Kidney epithelial cell (primary cell): ENCODE results near the gene ST6GALNAC3. TPM values are rescaled to one million over a fixed set of nuclear protein-coding genes. Genes with fewer than 3 reads are reported as not detected.
"Not testable (repeated sequence)": the region's sequence is repeated elsewhere in the genome, so short reads cannot be mapped to it uniquely, and the experiment has no call there.

Experiments used
- DNase-seq: peaks from one replicate; pipeline ENCODE4 v3.0.0-alpha.2; 2010; ENCODE audit warnings: low read depth
- H3K27me3 ChIP-seq: 2 replicates; pipeline ENCODE4 v1.6.0; 2011; ENCODE audit warnings: low read length; ENCODE audit not compliant: control insufficient read depth, insufficient read depth
- H3K36me3 ChIP-seq: 2 replicates; pipeline ENCODE4 v1.5.1; 2011; ENCODE audit warnings: low read length; ENCODE audit not compliant: control insufficient read depth, insufficient read depth
- H3K4me3 ChIP-seq: 2 replicates; pipeline ENCODE4 v1.5.1; 2011; ENCODE audit warnings: low read depth, mild to moderate bottlenecking, control low read depth, low read length
- CTCF ChIP-seq: IDR thresholded peaks from 2 replicates; pipeline ENCODE4 v1.5.1; 2011; ENCODE audit warnings: mild to moderate bottlenecking, moderate library complexity, low read length, control low read depth, inconsistent platforms; ENCODE audit not compliant: insufficient read depth, poor library complexity, severe bottlenecking
- total RNA-seq: library from RNA; depleted of rRNA; stranded (reverse); fragments of >200 nt; gene quantifications from 2 replicates; pipeline ENCODE4 v1.2.3, GENCODE V29; 2015

ST6GALNAC3 gene
- total RNA-seq, 1 donor from 2014 or later: 4.1 TPM

DNA sequence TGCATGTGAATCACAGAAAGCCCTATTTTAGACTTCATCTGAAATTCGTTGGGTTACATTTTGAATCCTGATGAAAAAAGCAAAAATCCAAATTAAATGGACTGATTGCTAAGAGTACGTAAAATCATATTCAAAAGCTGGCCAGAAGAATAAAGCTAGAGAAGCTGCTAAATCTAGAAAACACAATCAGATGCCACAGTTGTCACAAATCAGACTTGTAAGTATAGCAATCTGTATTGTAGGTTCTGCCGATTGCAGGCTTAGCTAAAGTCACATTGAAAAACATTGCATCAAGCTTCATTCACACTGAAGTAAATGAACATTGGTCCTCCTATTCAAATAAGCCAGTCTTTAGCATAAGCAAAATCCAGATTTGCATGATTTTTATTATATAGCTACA lies 557.6 kb downstream of the ST6GALNAC3 start:
- no peaks in the 10 kb centered on the region for H3K36me3 ChIP-seq
- no peak for TF ChIP-seq CTCF
- H3K4me3 ChIP-seq: no peak overlapping the region
- DNase-seq: no peak
- no peaks in the 10 kb centered on the region for H3K27me3 ChIP-seq

- no peaks in the 10 kb centered on the region for H3K36me3 ChIP-seq
- H3K27me3 ChIP-seq: no peaks in the 10 kb centered on the region
- no peak for DNase-seq
- no peak for TF ChIP-seq CTCF
- no peak overlapping the region for H3K4me3 ChIP-seq
These were observed 561.2 kb downstream of the ST6GALNAC3 start for GRCh38 chr1:76635784-76636183.

DNA sequence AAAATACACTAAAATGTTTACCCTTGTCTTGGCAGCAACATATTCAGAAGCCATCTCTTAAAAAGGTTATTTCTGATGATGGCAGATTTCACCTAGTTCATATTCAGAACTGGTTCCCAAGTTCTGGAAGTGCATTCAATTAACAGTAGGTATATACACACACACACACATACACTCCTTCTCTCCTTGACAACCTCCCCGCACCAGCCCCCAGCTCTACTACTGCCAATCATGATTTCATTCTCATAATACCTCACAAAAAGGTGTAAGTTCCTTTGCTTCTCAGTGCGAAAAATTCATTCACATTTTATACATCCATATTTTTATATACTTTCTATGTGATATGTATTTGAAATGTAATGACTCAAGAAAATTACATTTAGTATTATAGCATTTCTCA lies 564.6 kb downstream of the ST6GALNAC3 start:
- no peak for DNase-seq
- Histone ChIP-seq H3K27me3 (no peaks in the 10 kb centered on the region), H3K36me3 (no peaks in the 10 kb centered on the region), H3K4me3 (no peak overlapping the region)
- no peak for TF ChIP-seq CTCF

DNA sequence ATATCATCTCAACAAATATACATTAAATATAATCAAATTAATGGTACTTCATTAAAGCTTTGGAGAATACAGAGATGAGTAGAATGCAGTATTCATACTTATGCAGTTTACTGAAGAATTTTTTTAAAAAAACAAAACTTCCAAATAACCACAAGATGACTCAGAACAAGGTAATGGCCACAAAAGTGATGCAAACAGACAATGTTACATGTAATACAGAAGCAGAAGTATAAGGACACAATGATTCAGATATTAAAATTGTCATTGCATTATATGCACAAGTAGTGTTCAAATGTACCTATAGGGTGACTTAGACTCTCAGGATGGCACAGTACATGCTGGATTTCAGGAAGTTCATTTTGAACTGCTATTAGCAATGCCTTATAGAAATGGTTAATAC lies 565.5 kb downstream of the ST6GALNAC3 start:
- no peaks in the 10 kb centered on the region for H3K27me3 ChIP-seq
- DNase-seq: no peak
- no peak overlapping the region for H3K4me3 ChIP-seq
- no peaks in the 10 kb centered on the region for H3K36me3 ChIP-seq
- TF ChIP-seq CTCF: no peak

DNA sequence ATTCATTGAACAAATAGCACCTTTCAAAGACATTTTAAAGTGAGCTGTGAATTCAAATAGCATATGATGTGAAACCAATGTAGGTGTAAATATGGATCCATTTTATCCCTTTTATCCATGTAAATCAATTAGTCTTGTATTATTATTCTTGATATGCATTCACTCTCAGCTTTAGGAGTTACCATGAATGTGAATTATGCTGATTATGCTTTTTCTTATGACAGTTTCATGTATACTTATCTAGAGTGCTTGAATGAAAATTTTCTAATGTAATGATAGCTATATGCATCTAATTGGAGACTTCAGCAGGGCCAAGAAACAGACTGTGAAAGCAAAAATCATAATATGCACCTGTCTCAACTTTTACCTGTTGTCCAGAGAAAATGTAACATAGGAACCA lies 566.2 kb downstream of the ST6GALNAC3 start:
- no peak for DNase-seq
- no peak for TF ChIP-seq CTCF
- H3K27me3 ChIP-seq: no peaks in the 10 kb centered on the region
- H3K36me3 ChIP-seq: no peaks in the 10 kb centered on the region
- no peak overlapping the region for H3K4me3 ChIP-seq

DNA sequence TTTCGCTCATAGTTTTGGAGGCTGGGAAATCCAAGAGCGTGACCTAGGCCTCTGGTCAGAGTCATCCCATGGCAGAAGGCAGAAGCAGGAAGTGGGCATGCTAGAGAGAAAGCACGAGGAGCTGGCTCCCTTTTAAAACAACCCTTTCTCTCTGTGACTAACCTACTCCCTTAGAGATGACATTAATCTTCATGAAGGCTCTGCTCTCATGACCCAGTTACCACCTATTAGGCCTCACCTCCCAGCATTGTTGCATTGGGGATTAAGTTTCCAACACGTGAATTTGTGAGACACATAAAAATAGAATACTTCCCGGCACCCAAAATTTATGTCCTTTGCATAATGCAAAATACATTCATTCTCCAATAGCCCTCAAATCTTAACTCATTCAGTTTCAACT lies 569.6 kb downstream of the ST6GALNAC3 start:
- no peak for TF ChIP-seq CTCF

DNA sequence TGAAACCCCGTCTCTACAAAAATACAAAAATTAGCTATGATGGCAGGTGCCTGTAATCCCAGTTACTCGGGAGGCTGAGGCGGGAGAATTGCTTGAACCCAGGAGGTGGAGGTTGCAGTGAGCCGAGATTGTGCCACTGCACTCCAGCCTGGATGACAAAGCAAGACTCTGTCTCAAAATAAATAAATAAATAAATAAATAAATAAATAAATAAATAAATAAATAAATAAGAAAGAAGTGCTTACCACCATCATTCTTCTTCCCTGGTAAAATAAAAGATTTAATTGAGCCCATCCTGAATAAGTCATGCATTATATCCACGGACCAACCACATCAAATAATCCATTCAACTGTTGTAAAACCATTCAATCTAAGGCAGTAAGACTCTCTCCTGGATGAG lies 578.3 kb downstream of the ST6GALNAC3 start:
- not testable (repeated sequence) for DNase-seq, H3K27me3 ChIP-seq

More for the DNA sequence above, 569.6 kb downstream of the ST6GALNAC3 start:
- no peaks in the 10 kb centered on the region for H3K36me3 ChIP-seq
- H3K27me3 ChIP-seq: no peaks in the 10 kb centered on the region
- no peak overlapping the region for H3K4me3 ChIP-seq
- no peak for DNase-seq

More for the DNA sequence above, 578.3 kb downstream of the ST6GALNAC3 start:
- not testable (repeated sequence) for H3K4me3 ChIP-seq, H3K36me3 ChIP-seq
